SH-SY5Y (cell line): ENCODE measurements around the gene LRRC73.

ENCODE experiments used
- GATA2 ChIP-seq: IDR thresholded peaks from 2 replicates; pipeline ENCODE4 v1.6.1; 2011; ENCODE audit warnings: mild to moderate bottlenecking, low read depth, low read length
- GATA3 ChIP-seq: IDR thresholded peaks from 2 replicates; pipeline ENCODE4 v1.6.1; 2011; ENCODE audit warnings: low read depth, mild to moderate bottlenecking, low read length, moderate library complexity

GRCh38 chr6:43468748-43469681, 41.1 kb downstream of the LRRC73 start:
- TF ChIP-seq GATA3 (no peak), GATA2 (no peak)
